TTC549 (cell line): ENCODE data around the gene ATAD1.
"Not testable (repeated sequence)": the region's sequence is repeated elsewhere in the genome, so short reads cannot be mapped to it uniquely, and the experiment has no call there.

Source experiments
- FAIRE-seq: peaks from 2 replicates; lab custom pipeline; 2012; peaks lifted over from hg19 to GRCh38; lab: Jason Lieb, UNC

ATAD1 gene

GRCh38 chr10:87801813-87802435, 16.1 kb downstream of the ATAD1 start:
- not testable (repeated sequence) for FAIRE-seq

GRCh38 chr10:87799860-87800259, 18.2 kb downstream of the ATAD1 start:
- FAIRE-seq: no peak

GRCh38 chr10:87798082-87798481, 19.9 kb downstream of the ATAD1 start:
- no peak for FAIRE-seq

GRCh38 chr10:87794285-87794684, 23.7 kb downstream of the ATAD1 start:
- FAIRE-seq: no peak

GRCh38 chr10:87790185-87790584, 27.8 kb downstream of the ATAD1 start:
- no peak for FAIRE-seq

GRCh38 chr10:87786421-87786820, 31.6 kb downstream of the ATAD1 start:
- no peak for FAIRE-seq

GRCh38 chr10:87782721-87783120, 35.3 kb downstream of the ATAD1 start:
- FAIRE-seq: no peak

- FAIRE-seq: no peak
These were observed 36.5 kb downstream of the ATAD1 start for GRCh38 chr10:87781545-87781944.

- FAIRE-seq: no peak
These were observed 41.7 kb downstream of the ATAD1 start for GRCh38 chr10:87776328-87776727.

GRCh38 chr10:87775766-87776165, 42.3 kb downstream of the ATAD1 start:
- no peak for FAIRE-seq

- peak; percentile 88 for FAIRE-seq
These were observed 46.0 kb downstream of the ATAD1 start for GRCh38 chr10:87771871-87772500.

GRCh38 chr10:87767253-87767652, 50.8 kb downstream of the ATAD1 start:
- FAIRE-seq: no peak

- FAIRE-seq: no peak
These were observed 52.2 kb downstream of the ATAD1 start for GRCh38 chr10:87765666-87766376.

GRCh38 chr10:87764072-87764934, 53.7 kb downstream of the ATAD1 start:
- FAIRE-seq: no peak

- no peak for FAIRE-seq
These were observed 54.8 kb downstream of the ATAD1 start for GRCh38 chr10:87763086-87763861.

GRCh38 chr10:87761892-87762291, 56.1 kb downstream of the ATAD1 start:
- no peak for FAIRE-seq

- no peak for FAIRE-seq
These were observed 56.9 kb downstream of the ATAD1 start for GRCh38 chr10:87761153-87761552.

GRCh38 chr10:87760195-87760905, 57.7 kb downstream of the ATAD1 start:
- FAIRE-seq: no peak

GRCh38 chr10:87759551-87759950, 58.5 kb downstream of the ATAD1 start:
- FAIRE-seq: no peak

GRCh38 chr10:87757685-87758084, 60.3 kb downstream of the ATAD1 start:
- FAIRE-seq: no peak
